Fibroblast of mammary gland (primary cell): ENCODE measurements around the gene EN2.

ENCODE experiments used
- DNase-seq: peaks from one replicate; pipeline ENCODE4 v3.0.0-alpha.2; 2010; ENCODE audit warnings: low read depth
- H3K4me3 ChIP-seq: 2 replicates; pipeline ENCODE4 v1.5.1; 2011; ENCODE audit warnings: low read depth, mild to moderate bottlenecking, low read length, moderate library complexity; ENCODE audit not compliant: control insufficient read depth
- CTCF ChIP-seq: conservative IDR thresholded peaks from 2 replicates; pipeline ENCODE4 v1.5.1; 2011; ENCODE audit warnings: low read depth, low read length, inconsistent platforms; ENCODE audit not compliant: control insufficient read depth, insufficient read depth

Gene EN2

GRCh38 chr7:155425887-155426286 is 32.0 kb upstream of the EN2 start:
- no peak for DNase-seq
- TF ChIP-seq CTCF, result no peak
- no peak overlapping the region for H3K4me3 ChIP-seq

GRCh38 chr7:155426543-155427410 is 31.2 kb upstream of the EN2 start:
- no peak for DNase-seq
- TF ChIP-seq CTCF, result no peak
- H3K4me3 ChIP-seq, result no peak overlapping the region

- no peak for TF ChIP-seq CTCF
Observed at GRCh38 chr7:155427411-155428038, 30.4 kb upstream of the EN2 start.

GRCh38 chr7:155428171-155428834 is 29.6 kb upstream of the EN2 start:
- no peak for DNase-seq
- H3K4me3 ChIP-seq, result no peak overlapping the region
- no peak for TF ChIP-seq CTCF

More at GRCh38 chr7:155427411-155428038, 30.4 kb upstream of the EN2 start:
- no peak for DNase-seq
- H3K4me3 ChIP-seq, result no peak overlapping the region

- no peak for TF ChIP-seq CTCF
- no peak for DNase-seq
- H3K4me3 ChIP-seq, result no peak overlapping the region
Observed at GRCh38 chr7:155429651-155430050, 28.3 kb upstream of the EN2 start.

GRCh38 chr7:155430606-155431005 is 27.3 kb upstream of the EN2 start:
- no peak overlapping the region for H3K4me3 ChIP-seq
- no peak for TF ChIP-seq CTCF
- DNase-seq, result no peak
